GM23338 (cell line): Measurements from ENCODE around the gene KIAA1191. TPM values are rescaled to one million over a fixed set of nuclear protein-coding genes. Genes with fewer than 3 reads are reported as not detected.

ENCODE experiments used
- ATAC-seq: fragments of 200-7000 bp; cut with Tn5 transposase; 3 replicates; pipeline ENCODE4 v1.9.1; 2020
- DNase-seq: peaks from one replicate; pipeline ENCODE4 v3.0.0-alpha.2; 2015; ENCODE audit warnings: low spot score
- H2AFZ ChIP-seq: fragments of 200-600 bp; sonication (generic); 2 replicates; pipeline ENCODE4 v1.8.0; 2016; ENCODE audit warnings: antibody characterized with exemption, mild to moderate bottlenecking, moderate library complexity
- H3F3A ChIP-seq: fragments of 200-600 bp; sonication (generic); replicated peaks from 2 replicates; pipeline ENCODE4 v1.8.0; 2017; ENCODE audit warnings: antibody characterized with exemption, mixed run types, low read depth
- H3K27ac ChIP-seq: fragments of 200-600 bp; sonication (generic); 2 replicates; pipeline ENCODE4 v1.6.1; 2016; ENCODE audit warnings: low read depth
- H3K27me3 ChIP-seq: fragments of 200-600 bp; sonication (generic); 2 replicates; pipeline ENCODE4 v1.8.0; 2016; ENCODE audit warnings: mild to moderate bottlenecking, mixed run types, moderate library complexity; ENCODE audit not compliant: insufficient read depth
- H3K36me3 ChIP-seq: fragments of 200-600 bp; sonication (generic); 2 replicates; pipeline ENCODE4 v1.8.0; 2016; ENCODE audit warnings: mild to moderate bottlenecking; ENCODE audit not compliant: insufficient read depth
- H3K4me1 ChIP-seq: fragments of 200-600 bp; sonication (generic); 2 replicates; pipeline ENCODE4 v1.8.0; 2016; ENCODE audit warnings: mild to moderate bottlenecking, moderate library complexity; ENCODE audit not compliant: insufficient read depth
- H3K4me2 ChIP-seq: fragments of 200-600 bp; sonication (generic); 2 replicates; pipeline ENCODE4 v1.7.1; 2017; ENCODE audit warnings: mixed run types
- H3K4me3 ChIP-seq: fragments of 200-600 bp; sonication (generic); 2 replicates; pipeline ENCODE4 v1.6.1; 2016; ENCODE audit warnings: mixed run types
- H3K79me2 ChIP-seq: fragments of 200-600 bp; sonication (generic); replicated peaks from 2 replicates; pipeline ENCODE4 v1.8.0; 2017; ENCODE audit warnings: mild to moderate bottlenecking; ENCODE audit not compliant: insufficient read depth
- H3K9me2 ChIP-seq: fragments of 200-600 bp; sonication (generic); 2 replicates; pipeline ENCODE4 v1.8.0; 2017; ENCODE audit not compliant: insufficient read depth
- H4K20me1 ChIP-seq: fragments of 200-600 bp; sonication (generic); replicated peaks from 2 replicates; pipeline ENCODE4 v1.8.0; 2017; ENCODE audit warnings: mild to moderate bottlenecking; ENCODE audit not compliant: insufficient read depth
- H3K27ac Mint-ChIP-seq: 2 replicates; pipeline ENCODE4 v1.8.0; 2020; ENCODE audit warnings: inconsistent platforms, mild to moderate bottlenecking, moderate library complexity, mixed read lengths
- H3K27me3 Mint-ChIP-seq: 3 replicates; pipeline ENCODE4 v1.8.0; 2022; ENCODE audit warnings: low read depth, mild to moderate bottlenecking, moderate library complexity, mixed read lengths, inconsistent platforms; ENCODE audit not compliant: insufficient read depth, poor library complexity
- H3K36me3 Mint-ChIP-seq: 3 replicates; pipeline ENCODE4 v1.8.0; 2021; ENCODE audit warnings: low read depth, mild to moderate bottlenecking, inconsistent platforms, moderate library complexity, mixed read lengths
- H3K4me1 Mint-ChIP-seq: 3 replicates; pipeline ENCODE4 v1.8.0; 2020; ENCODE audit warnings: mild to moderate bottlenecking, inconsistent platforms, mixed read lengths
- H3K4me3 Mint-ChIP-seq: 3 replicates; pipeline ENCODE4 v1.8.0; 2021; ENCODE audit warnings: moderate library complexity, mild to moderate bottlenecking, inconsistent platforms, mixed read lengths
- H3K9me3 Mint-ChIP-seq: 3 replicates; pipeline ENCODE4 v1.8.0; 2020; ENCODE audit warnings: moderate library complexity, mild to moderate bottlenecking, inconsistent platforms, mixed read lengths
- CREB1 ChIP-seq: fragments of 250-450 bp; sonication (Bioruptor Pico); IDR thresholded peaks from 2 replicates; pipeline ENCODE4 v1.5.0; 2020; ENCODE audit warnings: low read depth, mild to moderate bottlenecking, moderate library complexity
- EZH2 ChIP-seq: fragments of 200-600 bp; sonication (generic); IDR thresholded peaks from one replicate; pipeline ENCODE4 v1.8.0; 2017; ENCODE audit warnings: antibody characterized with exemption, mild to moderate bottlenecking, low read depth; ENCODE audit not compliant: unreplicated experiment
- EZH2phosphoT487 ChIP-seq: fragments of 200-600 bp; sonication (generic); IDR thresholded peaks from one replicate; pipeline ENCODE4 v1.8.1; 2018; ENCODE audit warnings: antibody characterized with exemption; ENCODE audit not compliant: unreplicated experiment
- NANOG ChIP-seq: IDR thresholded peaks from 2 replicates; pipeline ENCODE4 v1.6.1; 2016; ENCODE audit warnings: antibody characterized with exemption, borderline replicate concordance
- POLR2AphosphoS5 ChIP-seq: IDR thresholded peaks from 2 replicates; pipeline ENCODE4 v1.6.1; 2016; ENCODE audit warnings: antibody characterized with exemption, low read depth
- STAT1 ChIP-seq: IDR thresholded peaks from one replicate; pipeline ENCODE4 v1.6.1; 2016; ENCODE audit warnings: antibody characterized with exemption; ENCODE audit not compliant: unreplicated experiment
- ZNF114 ChIP-seq: fragments of 250-450 bp; sonication (Bioruptor Pico); IDR thresholded peaks from 2 replicates; pipeline ENCODE4 v1.5.0; 2020; ENCODE audit warnings: mild to moderate bottlenecking, moderate library complexity
- ZNF331 ChIP-seq: fragments of 250-450 bp; sonication (Bioruptor Pico); IDR thresholded peaks from 2 replicates; pipeline ENCODE4 v1.5.0; 2020; ENCODE audit warnings: low read depth, mild to moderate bottlenecking, moderate library complexity
- polyA plus RNA-seq: library from polyadenylated mRNA; unstranded; fragments of >200 nt; fragmentation: Nextera tagmentation; extraction: Ambion mirVana; gene quantifications from 2 replicates; pipeline ENCODE4 v1.2.1, GENCODE V29; 2016
- total RNA-seq: library from RNA; depleted of rRNA; stranded (reverse); fragments of >200 nt; shearing (Covaris generic); gene quantifications from 2 replicates; pipeline ENCODE4 v1.2.3, GENCODE V29; 2014
- TF ChIP-seq, protein P1 (sequence below): fragments of 250-450 bp; sonication (Bioruptor Pico); IDR thresholded peaks from 2 replicates; pipeline ENCODE4 v1.5.0; 2020; ENCODE audit warnings: mild to moderate bottlenecking, moderate library complexity
- TF ChIP-seq, protein P2 (sequence below), 2 experiments: fragments of 200-600 bp in 1 of 2; sonication (generic) in 1 of 2; conservative IDR thresholded peaks; 2 replicates each; pipeline versions ENCODE4 v1.5.1 to v1.6.1; 2016 to 2017; ENCODE audit warnings: antibody characterized with exemption in 2 of 2, low read depth in 2 of 2, mild to moderate bottlenecking in 2 of 2, moderate library complexity in 1 of 2
- TF ChIP-seq, protein P3 (sequence below): IDR thresholded peaks from 2 replicates; pipeline ENCODE4 v1.6.1; 2016; ENCODE audit warnings: antibody characterized with exemption
- TF ChIP-seq, protein P4 (sequence below): IDR thresholded peaks from one replicate; pipeline ENCODE4 v1.6.1; 2018; ENCODE audit warnings: antibody characterized with exemption; ENCODE audit not compliant: unreplicated experiment

Gene KIAA1191
- total and polyA plus RNA-seq, 2 experiments from 2014 or later, result 52.3 to 87.2 TPM

DNA sequence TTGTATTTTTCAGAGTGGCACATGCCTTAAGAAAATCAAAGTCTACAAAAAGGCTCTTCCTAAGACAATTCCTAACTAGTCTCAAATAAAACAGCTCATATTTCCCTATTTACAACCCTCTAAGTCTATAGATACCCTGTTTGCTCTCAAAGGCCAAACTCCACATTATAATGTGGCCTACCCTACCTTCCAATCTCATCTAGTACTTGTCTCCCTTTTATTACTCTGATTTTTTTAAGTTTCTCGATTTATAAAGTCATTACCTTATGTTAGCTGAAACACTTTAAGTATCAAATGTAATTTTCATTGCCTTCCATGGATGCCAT, 19.4 kb downstream of the KIAA1191 start (continued):
- TF ChIP-seq, protein P1, sequence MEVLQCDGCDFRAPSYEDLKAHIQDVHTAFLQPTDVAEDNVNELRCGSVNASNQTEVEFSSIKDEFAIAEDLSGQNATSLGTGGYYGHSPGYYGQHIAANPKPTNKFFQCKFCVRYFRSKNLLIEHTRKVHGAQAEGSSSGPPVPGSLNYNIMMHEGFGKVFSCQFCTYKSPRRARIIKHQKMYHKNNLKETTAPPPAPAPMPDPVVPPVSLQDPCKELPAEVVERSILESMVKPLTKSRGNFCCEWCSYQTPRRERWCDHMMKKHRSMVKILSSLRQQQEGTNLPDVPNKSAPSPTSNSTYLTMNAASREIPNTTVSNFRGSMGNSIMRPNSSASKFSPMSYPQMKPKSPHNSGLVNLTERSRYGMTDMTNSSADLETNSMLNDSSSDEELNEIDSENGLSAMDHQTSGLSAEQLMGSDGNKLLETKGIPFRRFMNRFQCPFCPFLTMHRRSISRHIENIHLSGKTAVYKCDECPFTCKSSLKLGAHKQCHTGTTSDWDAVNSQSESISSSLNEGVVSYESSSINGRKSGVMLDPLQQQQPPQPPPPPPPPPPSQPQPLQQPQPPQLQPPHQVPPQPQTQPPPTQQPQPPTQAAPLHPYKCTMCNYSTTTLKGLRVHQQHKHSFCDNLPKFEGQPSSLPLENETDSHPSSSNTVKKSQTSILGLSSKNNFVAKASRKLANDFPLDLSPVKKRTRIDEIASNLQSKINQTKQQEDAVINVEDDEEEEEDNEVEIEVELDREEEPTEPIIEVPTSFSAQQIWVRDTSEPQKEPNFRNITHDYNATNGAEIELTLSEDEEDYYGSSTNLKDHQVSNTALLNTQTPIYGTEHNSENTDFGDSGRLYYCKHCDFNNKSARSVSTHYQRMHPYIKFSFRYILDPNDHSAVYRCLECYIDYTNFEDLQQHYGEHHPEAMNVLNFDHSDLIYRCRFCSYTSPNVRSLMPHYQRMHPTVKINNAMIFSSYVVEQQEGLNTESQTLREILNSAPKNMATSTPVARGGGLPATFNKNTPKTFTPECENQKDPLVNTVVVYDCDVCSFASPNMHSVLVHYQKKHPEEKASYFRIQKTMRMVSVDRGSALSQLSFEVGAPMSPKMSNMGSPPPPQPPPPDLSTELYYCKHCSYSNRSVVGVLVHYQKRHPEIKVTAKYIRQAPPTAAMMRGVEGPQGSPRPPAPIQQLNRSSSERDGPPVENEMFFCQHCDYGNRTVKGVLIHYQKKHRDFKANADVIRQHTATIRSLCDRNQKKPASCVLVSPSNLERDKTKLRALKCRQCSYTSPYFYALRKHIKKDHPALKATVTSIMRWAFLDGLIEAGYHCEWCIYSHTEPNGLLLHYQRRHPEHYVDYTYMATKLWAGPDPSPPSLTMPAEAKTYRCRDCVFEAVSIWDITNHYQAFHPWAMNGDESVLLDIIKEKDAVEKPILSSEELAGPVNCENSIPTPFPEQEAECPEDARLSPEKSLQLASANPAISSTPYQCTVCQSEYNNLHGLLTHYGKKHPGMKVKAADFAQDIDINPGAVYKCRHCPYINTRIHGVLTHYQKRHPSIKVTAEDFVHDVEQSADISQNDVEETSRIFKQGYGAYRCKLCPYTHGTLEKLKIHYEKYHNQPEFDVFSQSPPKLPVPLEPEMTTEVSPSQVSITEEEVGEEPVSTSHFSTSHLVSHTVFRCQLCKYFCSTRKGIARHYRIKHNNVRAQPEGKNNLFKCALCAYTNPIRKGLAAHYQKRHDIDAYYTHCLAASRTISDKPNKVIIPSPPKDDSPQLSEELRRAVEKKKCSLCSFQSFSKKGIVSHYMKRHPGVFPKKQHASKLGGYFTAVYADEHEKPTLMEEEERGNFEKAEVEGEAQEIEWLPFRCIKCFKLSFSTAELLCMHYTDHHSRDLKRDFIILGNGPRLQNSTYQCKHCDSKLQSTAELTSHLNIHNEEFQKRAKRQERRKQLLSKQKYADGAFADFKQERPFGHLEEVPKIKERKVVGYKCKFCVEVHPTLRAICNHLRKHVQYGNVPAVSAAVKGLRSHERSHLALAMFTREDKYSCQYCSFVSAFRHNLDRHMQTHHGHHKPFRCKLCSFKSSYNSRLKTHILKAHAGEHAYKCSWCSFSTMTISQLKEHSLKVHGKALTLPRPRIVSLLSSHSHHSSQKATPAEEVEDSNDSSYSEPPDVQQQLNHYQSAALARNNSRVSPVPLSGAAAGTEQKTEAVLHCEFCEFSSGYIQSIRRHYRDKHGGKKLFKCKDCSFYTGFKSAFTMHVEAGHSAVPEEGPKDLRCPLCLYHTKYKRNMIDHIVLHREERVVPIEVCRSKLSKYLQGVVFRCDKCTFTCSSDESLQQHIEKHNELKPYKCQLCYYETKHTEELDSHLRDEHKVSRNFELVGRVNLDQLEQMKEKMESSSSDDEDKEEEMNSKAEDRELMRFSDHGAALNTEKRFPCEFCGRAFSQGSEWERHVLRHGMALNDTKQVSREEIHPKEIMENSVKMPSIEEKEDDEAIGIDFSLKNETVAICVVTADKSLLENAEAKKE (CRISPR knock-in tag), result no peak
- TF ChIP-seq CREB1 (CRISPR knock-in tag), result no peak

DNA sequence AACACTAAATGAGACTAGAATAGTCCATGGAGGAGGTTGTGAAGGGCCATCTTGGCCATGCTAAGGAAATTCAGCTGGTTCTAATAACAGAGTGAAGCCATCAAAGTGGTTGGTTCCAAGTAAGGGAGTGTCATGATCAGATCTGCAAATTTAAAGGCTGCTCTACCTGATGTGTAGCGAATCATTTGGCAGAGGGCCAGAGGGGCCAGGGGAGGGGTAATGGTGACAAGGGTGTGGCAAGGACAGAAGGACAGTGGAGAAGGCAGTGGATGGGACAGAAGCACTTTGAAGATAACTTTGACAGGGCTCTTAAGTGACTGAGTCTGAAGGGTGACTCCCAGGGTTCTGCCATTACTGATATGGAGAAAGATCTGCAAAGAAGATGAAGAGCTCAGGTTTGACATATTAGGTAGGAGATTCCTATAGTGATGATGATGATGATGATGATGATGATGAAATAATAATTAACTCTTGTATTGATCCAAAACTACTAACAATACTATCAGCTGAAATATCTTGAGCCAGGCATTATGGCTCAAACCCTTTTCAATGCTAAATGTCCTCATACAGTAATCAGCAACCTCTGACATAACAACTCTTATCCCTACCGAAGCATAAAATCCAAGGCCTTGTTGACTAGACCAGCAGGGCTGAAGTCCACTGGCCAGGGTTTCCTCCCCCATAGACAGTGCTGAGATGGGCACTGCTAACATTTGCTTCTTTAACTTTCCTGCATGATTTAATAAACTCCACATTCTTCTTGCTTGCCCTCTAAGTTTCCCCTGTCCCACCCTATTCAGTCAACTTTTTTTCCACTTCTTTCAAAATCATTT, 20.0 kb downstream of the KIAA1191 start:
- Mint-ChIP-seq H3K9me3 (no peaks in the 10 kb centered on the region), H3K27me3 (peaks cover 2% of the 10 kb centered on the region), H3K27ac (no peak overlapping the region), H3K4me3 (no peak overlapping the region), H3K36me3 (peaks cover 19% of the 10 kb centered on the region), H3K4me1 (no peaks in the 10 kb centered on the region)
- H3K27me3 ChIP-seq, result no peaks in the 10 kb centered on the region
- no peak overlapping the region for H3K4me3 ChIP-seq
- peaks cover 10% of the 10 kb centered on the region; the same call in 1 of the 2 replicates for H3K36me3 ChIP-seq
- no peak overlapping the region for H3K27ac ChIP-seq
- no peak overlapping the region for H2AFZ ChIP-seq
- DNase-seq (no peak), ATAC-seq (no peak)
- no peak overlapping the region for H3K4me2 ChIP-seq
- no peaks in the 10 kb centered on the region for H3K4me1 ChIP-seq
- H3K79me2 ChIP-seq, result no peaks in the 10 kb centered on the region
- H3K9me2 ChIP-seq, result no peaks in the 10 kb centered on the region
- no peaks in the 10 kb centered on the region; the same call in 1 of the 2 replicates for H4K20me1 ChIP-seq
- no peaks in the 10 kb centered on the region for H3F3A ChIP-seq
- TF ChIP-seq, protein P2, sequence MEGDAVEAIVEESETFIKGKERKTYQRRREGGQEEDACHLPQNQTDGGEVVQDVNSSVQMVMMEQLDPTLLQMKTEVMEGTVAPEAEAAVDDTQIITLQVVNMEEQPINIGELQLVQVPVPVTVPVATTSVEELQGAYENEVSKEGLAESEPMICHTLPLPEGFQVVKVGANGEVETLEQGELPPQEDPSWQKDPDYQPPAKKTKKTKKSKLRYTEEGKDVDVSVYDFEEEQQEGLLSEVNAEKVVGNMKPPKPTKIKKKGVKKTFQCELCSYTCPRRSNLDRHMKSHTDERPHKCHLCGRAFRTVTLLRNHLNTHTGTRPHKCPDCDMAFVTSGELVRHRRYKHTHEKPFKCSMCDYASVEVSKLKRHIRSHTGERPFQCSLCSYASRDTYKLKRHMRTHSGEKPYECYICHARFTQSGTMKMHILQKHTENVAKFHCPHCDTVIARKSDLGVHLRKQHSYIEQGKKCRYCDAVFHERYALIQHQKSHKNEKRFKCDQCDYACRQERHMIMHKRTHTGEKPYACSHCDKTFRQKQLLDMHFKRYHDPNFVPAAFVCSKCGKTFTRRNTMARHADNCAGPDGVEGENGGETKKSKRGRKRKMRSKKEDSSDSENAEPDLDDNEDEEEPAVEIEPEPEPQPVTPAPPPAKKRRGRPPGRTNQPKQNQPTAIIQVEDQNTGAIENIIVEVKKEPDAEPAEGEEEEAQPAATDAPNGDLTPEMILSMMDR (conservative IDR thresholded peaks at IDR 0.05; ENCODE audit: low read depth in 2 of 2), result no peak
- TF ChIP-seq, protein P3, sequence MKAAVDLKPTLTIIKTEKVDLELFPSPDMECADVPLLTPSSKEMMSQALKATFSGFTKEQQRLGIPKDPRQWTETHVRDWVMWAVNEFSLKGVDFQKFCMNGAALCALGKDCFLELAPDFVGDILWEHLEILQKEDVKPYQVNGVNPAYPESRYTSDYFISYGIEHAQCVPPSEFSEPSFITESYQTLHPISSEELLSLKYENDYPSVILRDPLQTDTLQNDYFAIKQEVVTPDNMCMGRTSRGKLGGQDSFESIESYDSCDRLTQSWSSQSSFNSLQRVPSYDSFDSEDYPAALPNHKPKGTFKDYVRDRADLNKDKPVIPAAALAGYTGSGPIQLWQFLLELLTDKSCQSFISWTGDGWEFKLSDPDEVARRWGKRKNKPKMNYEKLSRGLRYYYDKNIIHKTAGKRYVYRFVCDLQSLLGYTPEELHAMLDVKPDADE, result no peak
- no peak for TF ChIP-seq EZH2phosphoT487
- no peak for TF ChIP-seq ZNF331 (CRISPR knock-in tag)
- no peak for TF ChIP-seq ZNF114 (CRISPR knock-in tag)
- no peak for TF ChIP-seq POLR2AphosphoS5
- no peak for TF ChIP-seq EZH2
- TF ChIP-seq, protein P4, sequence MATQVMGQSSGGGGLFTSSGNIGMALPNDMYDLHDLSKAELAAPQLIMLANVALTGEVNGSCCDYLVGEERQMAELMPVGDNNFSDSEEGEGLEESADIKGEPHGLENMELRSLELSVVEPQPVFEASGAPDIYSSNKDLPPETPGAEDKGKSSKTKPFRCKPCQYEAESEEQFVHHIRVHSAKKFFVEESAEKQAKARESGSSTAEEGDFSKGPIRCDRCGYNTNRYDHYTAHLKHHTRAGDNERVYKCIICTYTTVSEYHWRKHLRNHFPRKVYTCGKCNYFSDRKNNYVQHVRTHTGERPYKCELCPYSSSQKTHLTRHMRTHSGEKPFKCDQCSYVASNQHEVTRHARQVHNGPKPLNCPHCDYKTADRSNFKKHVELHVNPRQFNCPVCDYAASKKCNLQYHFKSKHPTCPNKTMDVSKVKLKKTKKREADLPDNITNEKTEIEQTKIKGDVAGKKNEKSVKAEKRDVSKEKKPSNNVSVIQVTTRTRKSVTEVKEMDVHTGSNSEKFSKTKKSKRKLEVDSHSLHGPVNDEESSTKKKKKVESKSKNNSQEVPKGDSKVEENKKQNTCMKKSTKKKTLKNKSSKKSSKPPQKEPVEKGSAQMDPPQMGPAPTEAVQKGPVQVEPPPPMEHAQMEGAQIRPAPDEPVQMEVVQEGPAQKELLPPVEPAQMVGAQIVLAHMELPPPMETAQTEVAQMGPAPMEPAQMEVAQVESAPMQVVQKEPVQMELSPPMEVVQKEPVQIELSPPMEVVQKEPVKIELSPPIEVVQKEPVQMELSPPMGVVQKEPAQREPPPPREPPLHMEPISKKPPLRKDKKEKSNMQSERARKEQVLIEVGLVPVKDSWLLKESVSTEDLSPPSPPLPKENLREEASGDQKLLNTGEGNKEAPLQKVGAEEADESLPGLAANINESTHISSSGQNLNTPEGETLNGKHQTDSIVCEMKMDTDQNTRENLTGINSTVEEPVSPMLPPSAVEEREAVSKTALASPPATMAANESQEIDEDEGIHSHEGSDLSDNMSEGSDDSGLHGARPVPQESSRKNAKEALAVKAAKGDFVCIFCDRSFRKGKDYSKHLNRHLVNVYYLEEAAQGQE, result no peak
- TF ChIP-seq STAT1, result no peak
- no peak for TF ChIP-seq NANOG
- no peak for TF ChIP-seq CREB1 (CRISPR knock-in tag)
